CD14-positive monocyte (primary cell): ENCODE measurements around the gene SF3B4. TPM values are rescaled to one million over a fixed set of nuclear protein-coding genes. Genes with fewer than 3 reads are reported as not detected.
A peak's percentile ranks its signal among the peaks of the same experiment; 100 is the strongest.

Source experiments
- DNase-seq, 3 donors: peaks; one replicate each; pipeline ENCODE4 v3.0.0-alpha.2; 2011 to 2022
- H2AFZ ChIP-seq: 2 replicates; pipeline ENCODE4 v1.6.0; 2012; ENCODE audit warnings: mild to moderate bottlenecking, low read depth, low read length, inconsistent platforms; ENCODE audit not compliant: insufficient read depth, poor library complexity, severe bottlenecking
- H3K27ac ChIP-seq, 2 donors: 1 replicate in 1 of 2; 2 replicates in 1 of 2; pipeline ENCODE4 v1.5.1; 2012 to 2013; ENCODE audit warnings: low read length in 2 of 2, control low read depth in 1 of 2, inconsistent platforms in 1 of 2, low read depth in 1 of 2, mild to moderate bottlenecking in 1 of 2
- H3K27me3 ChIP-seq, 2 donors: one replicate each; pipeline versions ENCODE4 v1.6.0 to v1.6.1; 2011 to 2013; ENCODE audit warnings: low read length in 2 of 2; ENCODE audit not compliant: control insufficient read depth in 2 of 2, insufficient read depth in 2 of 2
- H3K36me3 ChIP-seq, 2 donors: replicated peaks in 1 of 2; 1 replicate in 1 of 2; 2 replicates in 1 of 2; pipeline versions ENCODE4 v1.5.1 to v1.6.1; 2012 to 2013; ENCODE audit warnings: low read length in 2 of 2, control low read depth in 1 of 2, inconsistent platforms in 1 of 2, mild to moderate bottlenecking in 1 of 2; ENCODE audit not compliant: insufficient read depth in 2 of 2, control insufficient read depth in 1 of 2
- H3K4me1 ChIP-seq, 2 donors: 1 replicate in 1 of 2; 2 replicates in 1 of 2; pipeline versions ENCODE4 v1.5.1 to v1.6.1; 2012 to 2013; ENCODE audit warnings: low read length in 2 of 2, control low read depth in 1 of 2, inconsistent platforms in 1 of 2, mild to moderate bottlenecking in 1 of 2, moderate library complexity in 1 of 2; ENCODE audit not compliant: insufficient read depth in 2 of 2, control insufficient read depth in 1 of 2
- H3K4me2 ChIP-seq: replicated peaks from 2 replicates; pipeline ENCODE3; 2012; ENCODE audit warnings: low read length, moderate library complexity, mild to moderate bottlenecking; ENCODE audit not compliant: poor library complexity, severe bottlenecking; ENCODE audit errors: extremely low read depth
- H3K4me3 ChIP-seq, 3 experiments: fragments of 200-600 bp in 1 of 3; sonication (generic) in 1 of 3; replicated peaks in 1 of 3; 1 replicate in 2 of 3; 2 replicates in 1 of 3; pipeline ENCODE4 v1.5.1; 2011 to 2013; ENCODE audit warnings: low read length in 3 of 3, mild to moderate bottlenecking in 3 of 3, control low read depth in 2 of 3, low read depth in 2 of 3, inconsistent platforms in 1 of 3, moderate library complexity in 1 of 3
- H3K79me2 ChIP-seq: 2 replicates; pipeline ENCODE4 v1.6.0; 2012; ENCODE audit warnings: mild to moderate bottlenecking, control low read depth, inconsistent platforms, low read length, moderate library complexity; ENCODE audit not compliant: insufficient read depth
- H3K9ac ChIP-seq: 2 replicates; pipeline ENCODE4 v1.6.0; 2017; ENCODE audit warnings: low read length, mild to moderate bottlenecking; ENCODE audit not compliant: insufficient read depth, poor library complexity, severe bottlenecking
- H3K9me3 ChIP-seq, 2 donors: replicated peaks in 1 of 2; 1 replicate in 1 of 2; 2 replicates in 1 of 2; pipeline versions ENCODE4 v1.5.1 to v1.6.1; 2012 to 2013; ENCODE audit warnings: low read length in 2 of 2, control low read depth in 1 of 2; ENCODE audit not compliant: control insufficient read depth in 1 of 2, insufficient read depth in 1 of 2
- H4K20me1 ChIP-seq: 2 replicates; pipeline ENCODE4 v1.6.0; 2012; ENCODE audit warnings: mild to moderate bottlenecking, low read length, control low read depth, moderate library complexity; ENCODE audit not compliant: insufficient read depth
- H3K27ac Mint-ChIP-seq, 7 donors: one replicate each; pipeline ENCODE4 v1.8.0; 2020; ENCODE audit warnings: mild to moderate bottlenecking in 7 of 7, mixed read lengths in 7 of 7, moderate library complexity in 6 of 7, inconsistent platforms in 2 of 7
- H3K27me3 Mint-ChIP-seq, 3 donors: one replicate each; pipeline ENCODE4 v1.8.0; 2021 to 2022; ENCODE audit warnings: low read depth in 3 of 3, mild to moderate bottlenecking in 3 of 3, mixed read lengths in 3 of 3, moderate library complexity in 3 of 3, inconsistent platforms in 1 of 3
- H3K36me3 Mint-ChIP-seq, 2 donors: one replicate each; pipeline ENCODE4 v1.8.0; 2020; ENCODE audit warnings: mixed read lengths in 2 of 2, inconsistent platforms in 1 of 2, mild to moderate bottlenecking in 1 of 2
- H3K4me1 Mint-ChIP-seq: one replicate; pipeline ENCODE4 v1.8.0; 2020; ENCODE audit warnings: mild to moderate bottlenecking, mixed read lengths
- H3K4me3 Mint-ChIP-seq, 2 donors: one replicate each; pipeline ENCODE4 v1.8.0; 2020; ENCODE audit warnings: mild to moderate bottlenecking in 2 of 2, mixed read lengths in 2 of 2, moderate library complexity in 1 of 2
- H3K9me3 Mint-ChIP-seq, 7 donors: one replicate each; pipeline ENCODE4 v1.8.0; 2020 to 2022; ENCODE audit warnings: mixed read lengths in 7 of 7, mild to moderate bottlenecking in 6 of 7, moderate library complexity in 6 of 7, inconsistent platforms in 2 of 7
- WGBS: methylation state at CpG from one replicate; pipeline ENCODE4 v1.1.5; 2013; ENCODE audit warnings: missing lambda C conversion rate; ENCODE audit not compliant: insufficient coverage; 5-methylcytosine and 5-hydroxymethylcytosine counted together
- intact Hi-C, 2 donors: fragments of 100-400 bp; cut with micrococcal nuclease; formaldehyde crosslinking; loops; one replicate each; pipeline versions ENCODE4 v1.15.0 to v1.15.1; 2023
- polyA plus RNA-seq, 3 donors: library from polyadenylated mRNA; depleted of rRNA in 1 of 3; unstranded in 2 of 3; stranded (reverse) in 1 of 3; fragments of 300-500 nt in 2 of 3; fragments of >200 nt in 1 of 3; fragmentation: Illumina TruSeq in 2 of 3; gene quantifications; 1 replicate in 2 of 3; 2 replicates in 1 of 3; pipeline ENCODE4 v1.2.3, GENCODE V29; 2012 to 2021
- TF ChIP-seq, protein P1 (sequence below): fragments of 200-600 bp; IDR thresholded peaks from one replicate; pipeline ENCODE4 v1.8.0; 2022; ENCODE audit warnings: antibody characterized with exemption, mild to moderate bottlenecking

Gene SF3B4
- polyA plus RNA-seq, 3 donors, result 52.2 to 78.6 (median 64.6) TPM

- peak overlapping the region in 1 of 7 donors; percentile 67 for H3K27ac Mint-ChIP-seq
- H3K27me3 Mint-ChIP-seq, result peaks cover 26 to 27% (median 26%) of the 10 kb centered on the region in 3 donors
- peak overlapping the region; percentile 61 for H3K4me2 ChIP-seq
- peaks cover 0 to 7% of the 10 kb centered on the region in 2 donors for H3K36me3 Mint-ChIP-seq
- peaks cover 36% of the 10 kb centered on the region for H3K4me1 Mint-ChIP-seq
- no peak overlapping the region for H3K9ac ChIP-seq
- no peaks in the 10 kb centered on the region for H3K9me3 ChIP-seq
- intact Hi-C loops, result no loop called here
- no peaks in the 10 kb centered on the region for H3K79me2 ChIP-seq
- H3K9me3 Mint-ChIP-seq, result no peaks in the 10 kb centered on the region
- H4K20me1 ChIP-seq, result no peaks in the 10 kb centered on the region
- peak overlapping the region in 1 of 3 experiments; percentile 61 for H3K4me3 ChIP-seq
- TF ChIP-seq, protein P1, sequence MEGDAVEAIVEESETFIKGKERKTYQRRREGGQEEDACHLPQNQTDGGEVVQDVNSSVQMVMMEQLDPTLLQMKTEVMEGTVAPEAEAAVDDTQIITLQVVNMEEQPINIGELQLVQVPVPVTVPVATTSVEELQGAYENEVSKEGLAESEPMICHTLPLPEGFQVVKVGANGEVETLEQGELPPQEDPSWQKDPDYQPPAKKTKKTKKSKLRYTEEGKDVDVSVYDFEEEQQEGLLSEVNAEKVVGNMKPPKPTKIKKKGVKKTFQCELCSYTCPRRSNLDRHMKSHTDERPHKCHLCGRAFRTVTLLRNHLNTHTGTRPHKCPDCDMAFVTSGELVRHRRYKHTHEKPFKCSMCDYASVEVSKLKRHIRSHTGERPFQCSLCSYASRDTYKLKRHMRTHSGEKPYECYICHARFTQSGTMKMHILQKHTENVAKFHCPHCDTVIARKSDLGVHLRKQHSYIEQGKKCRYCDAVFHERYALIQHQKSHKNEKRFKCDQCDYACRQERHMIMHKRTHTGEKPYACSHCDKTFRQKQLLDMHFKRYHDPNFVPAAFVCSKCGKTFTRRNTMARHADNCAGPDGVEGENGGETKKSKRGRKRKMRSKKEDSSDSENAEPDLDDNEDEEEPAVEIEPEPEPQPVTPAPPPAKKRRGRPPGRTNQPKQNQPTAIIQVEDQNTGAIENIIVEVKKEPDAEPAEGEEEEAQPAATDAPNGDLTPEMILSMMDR, result no peak
- no CpG with 5 or more reads among the region's 9 CpGs for WGBS
- H3K4me3 Mint-ChIP-seq, result peak overlapping the region; percentile 49 to 87
- no peak for DNase-seq
- no peaks in the 10 kb centered on the region for H3K36me3 ChIP-seq
- H3K4me1 ChIP-seq, result peaks cover 26 to 35% of the 10 kb centered on the region in 2 donors
- no peak overlapping the region for H3K27ac ChIP-seq
- peaks cover 7 to 19% of the 10 kb centered on the region in 2 donors for H3K27me3 ChIP-seq
- peak overlapping the region; percentile 33 for H2AFZ ChIP-seq
These were observed 11.3 kb downstream of the SF3B4 start for GRCh38 chr1:149916193-149916897.

GRCh38 chr1:149915429-149916192, 12.0 kb downstream of the SF3B4 start:
- no peak overlapping the region for H3K4me2 ChIP-seq
- no peaks in the 10 kb centered on the region for H4K20me1 ChIP-seq
- peaks cover 0 to 2% of the 10 kb centered on the region in 2 donors for H3K36me3 Mint-ChIP-seq
- no peaks in the 10 kb centered on the region for H3K9me3 ChIP-seq
- no peaks in the 10 kb centered on the region for H3K79me2 ChIP-seq
- peaks cover 0 to 2% (median 0%) of the 10 kb centered on the region in 7 donors for H3K9me3 Mint-ChIP-seq
- H3K27me3 ChIP-seq, result peaks cover 7 to 19% of the 10 kb centered on the region in 2 donors
- peaks cover 36% of the 10 kb centered on the region for H3K4me1 Mint-ChIP-seq
- no peak overlapping the region for H3K9ac ChIP-seq
- H3K4me3 Mint-ChIP-seq, result peak overlapping the region in 1 of 2 donors; percentile 47
- no peaks in the 10 kb centered on the region for H3K36me3 ChIP-seq
- H3K4me3 ChIP-seq, result no peak overlapping the region
- H3K27ac ChIP-seq, result no peak overlapping the region
- H3K27me3 Mint-ChIP-seq, result peaks cover 26 to 27% (median 26%) of the 10 kb centered on the region in 3 donors
- peaks cover 26 to 35% of the 10 kb centered on the region in 2 donors for H3K4me1 ChIP-seq
- peak overlapping the region in 1 of 7 donors; percentile 67 for H3K27ac Mint-ChIP-seq
- peak overlapping the region; percentile 11 for H2AFZ ChIP-seq
- TF ChIP-seq, protein P1, result no peak
- no peak for DNase-seq
- intact Hi-C loops, result no loop called here
- WGBS, result 50% methylated on average over 4 of the region's 11 CpGs
